GM06990 (cell line): ENCODE results near the gene GOLGA7B.
"Not testable (repeated sequence)": the region's sequence is repeated elsewhere in the genome, so short reads cannot be mapped to it uniquely, and the experiment has no call there.

Experiments used
- DNase-seq: peaks from one replicate; pipeline ENCODE4 v3.0.0-alpha.2; 2011; ENCODE audit not compliant: insufficient read length; ENCODE audit errors: extremely low read depth
- H3K27me3 ChIP-seq: replicated peaks from 2 replicates; pipeline ENCODE4 v1.6.0; 2011; ENCODE audit warnings: low read length; ENCODE audit not compliant: control insufficient read depth, insufficient read depth
- H3K36me3 ChIP-seq: 2 replicates; pipeline ENCODE4 v1.5.1; 2011; ENCODE audit warnings: low read length; ENCODE audit not compliant: control insufficient read depth, insufficient read depth
- H3K4me3 ChIP-seq: replicated peaks from 2 replicates; pipeline ENCODE4 v1.5.1; 2011; ENCODE audit warnings: low read depth, mild to moderate bottlenecking, control low read depth, low read length
- CTCF ChIP-seq: IDR thresholded peaks from 2 replicates; pipeline ENCODE4 v1.5.1; 2011; ENCODE audit warnings: low read length, control low read depth, mild to moderate bottlenecking, inconsistent platforms; ENCODE audit not compliant: insufficient read depth, poor library complexity, severe bottlenecking

The GOLGA7B gene

GRCh38 chr10:97831259-97831658 is 18.4 kb upstream of the GOLGA7B start:
- DNase-seq, result no peak
- no peak for TF ChIP-seq CTCF
- H3K27me3 ChIP-seq, result no peaks in the 10 kb centered on the region; the same call in 1 of the 2 replicates
- H3K36me3 ChIP-seq, result no peaks in the 10 kb centered on the region
- no peak overlapping the region for H3K4me3 ChIP-seq

GRCh38 chr10:97836446-97836845 is 13.2 kb upstream of the GOLGA7B start:
- Histone ChIP-seq H3K27me3 (no peaks in the 10 kb centered on the region; the same call in 1 of the 2 replicates), H3K36me3 (no peaks in the 10 kb centered on the region), H3K4me3 (no peak overlapping the region)
- DNase-seq, result no peak
- no peak for TF ChIP-seq CTCF

GRCh38 chr10:97838091-97838490 is 11.6 kb upstream of the GOLGA7B start:
- no peak for TF ChIP-seq CTCF
- Histone ChIP-seq H3K4me3 (no peak overlapping the region), H3K27me3 (no peaks in the 10 kb centered on the region), H3K36me3 (no peaks in the 10 kb centered on the region)
- no peak for DNase-seq

- H3K27me3 ChIP-seq, H3K36me3 ChIP-seq, DNase-seq, H3K4me3 ChIP-seq: not testable (repeated sequence)
Observed at GRCh38 chr10:97841166-97841565, 8.5 kb upstream of the GOLGA7B start.

GRCh38 chr10:97842114-97842513 is 7.5 kb upstream of the GOLGA7B start:
- not testable (repeated sequence) for H3K4me3 ChIP-seq, DNase-seq, H3K27me3 ChIP-seq, H3K36me3 ChIP-seq

GRCh38 chr10:97842656-97843280 is 6.9 kb upstream of the GOLGA7B start:
- DNase-seq, result no peak
- Histone ChIP-seq H3K4me3 (no peak overlapping the region), H3K27me3 (no peaks in the 10 kb centered on the region), H3K36me3 (no peaks in the 10 kb centered on the region)
- TF ChIP-seq CTCF, result no peak

- H3K4me3 ChIP-seq, result no peak overlapping the region
- no peak for TF ChIP-seq CTCF
- H3K36me3 ChIP-seq, result no peaks in the 10 kb centered on the region
- no peak for DNase-seq
- no peaks in the 10 kb centered on the region for H3K27me3 ChIP-seq
Observed at GRCh38 chr10:97843281-97843671, 6.4 kb upstream of the GOLGA7B start.

- H3K27me3 ChIP-seq, H3K4me3 ChIP-seq, H3K36me3 ChIP-seq, DNase-seq: not testable (repeated sequence)
Observed at GRCh38 chr10:97843972-97844371, 5.7 kb upstream of the GOLGA7B start.
